GM20431 (cell line): Measurements from ENCODE around the gene TBC1D21.

Experiments used
- in situ Hi-C: fragments of 300-500 bp; cut with MseI, MboI; formaldehyde crosslinking; loops from one replicate; pipeline ENCODE4 v1.15.0; 2020; ENCODE audit warnings: low sequenced_read_pairs; ENCODE audit not compliant: unreplicated experiment

Gene TBC1D21

DNA sequence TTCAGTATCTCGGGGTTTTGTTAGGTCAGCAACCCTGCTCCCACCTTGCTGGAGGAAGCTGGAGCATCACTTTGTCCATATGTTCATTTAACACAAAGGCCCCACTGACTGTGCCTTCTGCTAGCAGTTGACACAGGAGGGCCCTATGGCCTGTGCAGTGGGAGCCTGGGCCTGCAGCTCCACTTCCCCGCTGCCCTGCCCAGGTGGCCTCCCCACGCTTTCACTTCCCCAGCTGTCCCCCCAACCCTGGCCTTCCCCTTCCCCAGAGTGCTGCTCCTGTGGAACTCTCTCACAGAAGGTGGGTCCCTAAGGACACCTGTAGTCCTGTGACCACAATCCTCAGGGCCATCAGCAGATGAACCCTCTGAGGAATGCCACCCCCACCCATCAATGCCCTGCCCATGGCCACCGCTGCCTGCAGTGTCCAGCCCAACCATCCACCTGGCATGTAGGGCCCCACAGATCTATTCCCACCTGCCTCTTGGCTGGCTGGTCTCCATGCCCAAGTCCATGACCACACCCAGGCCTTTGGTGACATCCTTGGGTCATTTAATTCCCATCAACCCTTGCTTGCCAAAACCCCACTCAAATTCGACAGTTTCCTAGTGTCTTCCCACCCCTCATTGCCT lies 13.5 kb downstream of the TBC1D21 start:
- in situ Hi-C loops: no loop called here

DNA sequence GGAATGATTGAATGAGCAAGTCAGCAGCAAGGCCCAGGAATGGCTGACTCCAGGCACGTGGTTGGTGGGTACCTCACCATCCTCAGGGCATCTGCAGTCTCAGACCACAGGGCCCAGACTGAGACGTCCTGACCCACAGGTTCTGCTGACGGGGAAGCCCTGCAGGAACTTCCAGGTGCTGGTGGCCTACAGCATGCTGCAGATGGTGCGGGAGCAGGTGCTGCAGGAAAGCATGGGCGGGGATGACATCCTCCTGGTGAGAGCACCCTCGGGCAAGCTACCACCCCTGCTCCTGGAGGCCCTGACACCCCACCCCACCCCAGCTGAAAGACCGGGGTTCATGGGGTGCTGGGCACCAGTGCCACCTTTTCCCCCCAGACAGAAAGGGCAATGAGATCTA lies 14.1 kb downstream of the TBC1D21 start:
- in situ Hi-C loops: no loop called here

GRCh38 chr15:73888224-73889041 lies 15.1 kb downstream of the TBC1D21 start:
- in situ Hi-C loops: no loop called here

- in situ Hi-C loops: no loop called here
Measured at GRCh38 chr15:73889053-73889761, 15.8 kb downstream of the TBC1D21 start.

GRCh38 chr15:73889762-73890124 lies 16.4 kb downstream of the TBC1D21 start:
- in situ Hi-C loops: no loop called here

GRCh38 chr15:73891328-73892315 lies 18.3 kb downstream of the TBC1D21 start:
- in situ Hi-C loops: no loop called here

GRCh38 chr15:73892446-73893226 lies 19.3 kb downstream of the TBC1D21 start:
- in situ Hi-C loops: no loop called here

DNA sequence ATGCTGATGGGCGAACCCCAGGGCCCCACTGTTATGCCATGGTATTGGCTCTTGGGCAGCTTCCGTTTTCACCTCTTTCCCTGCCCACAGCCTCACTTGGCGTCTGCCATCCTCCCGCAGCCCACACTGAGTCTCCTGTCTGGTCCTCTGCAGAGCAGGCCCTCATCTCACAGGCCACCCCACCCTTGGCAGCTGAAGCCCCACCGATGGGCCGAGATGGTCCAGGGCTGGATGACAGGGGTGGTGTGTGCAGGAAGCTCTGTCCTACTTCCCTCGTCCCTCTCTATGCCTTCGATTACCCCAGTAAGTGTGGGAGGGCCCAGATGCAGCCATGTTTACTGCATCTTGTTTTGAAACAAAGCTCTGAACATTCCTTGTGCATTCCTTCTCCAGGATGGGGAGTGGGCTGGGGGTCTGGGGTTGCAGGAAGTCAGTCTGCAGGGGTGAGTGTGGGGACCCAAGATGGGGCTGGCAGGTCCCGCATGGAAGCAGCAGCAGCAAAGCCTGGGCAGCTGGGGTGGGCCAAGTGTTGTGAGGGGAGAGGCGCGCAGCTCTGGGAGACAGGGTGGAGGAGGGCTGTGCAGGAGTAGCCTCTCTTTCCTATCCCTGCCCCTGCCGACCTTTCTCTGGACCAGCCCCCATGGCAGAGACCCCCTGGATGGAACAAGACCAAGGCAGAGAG lies 20.9 kb downstream of the TBC1D21 start:
- in situ Hi-C loops: no loop called here

DNA sequence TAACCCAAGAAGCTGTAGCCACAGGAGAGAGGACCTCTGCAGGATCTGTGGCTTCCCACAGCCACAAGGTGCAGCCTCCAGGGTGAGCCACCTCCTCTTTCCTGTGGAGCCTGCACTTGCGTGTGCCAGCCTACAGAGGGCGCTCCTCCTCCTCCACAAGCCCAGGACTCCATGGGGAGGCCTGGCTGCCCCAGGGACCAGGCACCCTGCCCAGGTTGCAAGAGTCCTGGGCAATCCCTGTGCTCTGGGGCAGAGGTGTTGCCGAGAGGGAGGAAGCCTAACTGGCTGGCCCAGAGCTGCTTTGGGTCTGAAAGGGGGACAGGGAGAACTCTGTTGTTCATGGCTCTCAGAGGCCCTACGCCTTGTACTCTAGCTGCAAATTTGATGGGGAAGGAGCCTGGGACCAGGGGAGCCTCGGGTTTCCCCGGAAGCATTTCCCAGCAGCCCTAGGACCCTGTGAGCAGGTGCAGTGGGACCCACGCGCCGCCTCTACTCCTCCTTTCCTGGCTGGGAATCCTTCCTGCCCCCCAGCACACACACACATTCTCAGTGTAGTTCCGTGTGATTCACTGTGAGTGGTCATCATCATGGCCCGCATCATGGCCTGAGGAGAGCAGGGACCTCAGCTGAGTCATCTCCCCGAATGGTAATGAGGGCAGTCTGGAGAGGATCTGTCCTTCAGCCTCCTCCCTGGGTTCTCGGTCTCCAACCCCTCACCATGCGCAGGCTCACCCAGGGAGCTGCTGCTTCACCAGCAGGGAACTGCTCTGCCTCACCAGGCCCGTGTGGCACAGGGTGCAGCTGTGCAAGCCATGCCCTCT lies 24.3 kb downstream of the TBC1D21 start:
- in situ Hi-C loops: no loop called here

- in situ Hi-C loops: no loop called here
Measured at GRCh38 chr15:73899197-73900094, 26.1 kb downstream of the TBC1D21 start.

- in situ Hi-C loops: no loop called here
Measured at GRCh38 chr15:73900095-73900712, 26.8 kb downstream of the TBC1D21 start.

GRCh38 chr15:73901126-73901810 lies 27.9 kb downstream of the TBC1D21 start:
- in situ Hi-C loops: no loop called here

- in situ Hi-C loops: no loop called here
Measured at GRCh38 chr15:73902121-73903020, 29.0 kb downstream of the TBC1D21 start.

DNA sequence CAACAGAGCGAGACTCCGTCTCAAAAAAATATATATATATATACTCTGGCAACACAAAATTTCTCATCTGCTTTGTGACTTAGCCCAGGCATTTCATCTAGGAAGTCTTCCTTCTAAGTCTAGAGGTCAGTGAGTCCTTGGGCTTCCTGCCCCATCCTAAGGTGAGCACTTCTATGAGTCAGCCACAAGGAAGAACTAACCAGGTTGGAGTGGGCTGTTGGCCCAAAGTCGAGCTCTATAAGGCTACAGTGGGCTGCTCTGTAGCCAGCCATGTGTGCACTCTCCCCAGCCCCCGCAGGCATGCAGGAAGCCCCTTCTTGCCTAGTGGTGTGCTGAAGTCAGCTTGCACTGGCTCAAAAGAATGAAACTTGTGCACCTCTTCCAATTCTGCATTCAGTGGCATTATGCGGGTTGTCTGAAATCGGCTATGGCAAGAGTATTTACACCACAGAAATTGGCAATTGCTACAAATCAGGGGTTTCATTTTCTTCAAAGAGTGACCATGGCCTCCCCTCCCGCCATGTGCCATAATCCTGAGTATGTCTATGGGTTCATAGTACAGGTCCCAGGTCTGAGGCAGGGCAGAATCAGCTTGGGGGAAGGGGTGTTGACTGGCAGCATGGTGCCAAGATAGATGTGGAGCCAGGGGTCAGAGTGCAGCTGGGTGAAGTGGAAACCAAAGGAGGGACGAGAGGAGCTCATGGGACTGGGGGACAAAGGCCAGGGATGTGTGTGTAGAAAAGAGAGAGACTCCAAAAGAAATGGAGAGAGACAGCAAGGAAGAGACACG lies 30.9 kb downstream of the TBC1D21 start:
- in situ Hi-C loops: no loop called here
